ENCODE results near the gene C2orf49.

The C2orf49 gene

GRCh38 chr2:105362862-105363591 lies 25.7 kb downstream of the C2orf49 start:
- DNase-seq: no peak

- DNase-seq: no peak
Observed at GRCh38 chr2:105364436-105365139, 27.2 kb downstream of the C2orf49 start.

- no peak for DNase-seq
Observed at GRCh38 chr2:105365206-105365605, 27.9 kb downstream of the C2orf49 start.

GRCh38 chr2:105368759-105369408 lies 31.5 kb downstream of the C2orf49 start:
- no peak for DNase-seq

- peak; percentile 24 for DNase-seq
Observed at GRCh38 chr2:105369777-105370690, 32.7 kb downstream of the C2orf49 start.

GRCh38 chr2:105371156-105371555 lies 33.8 kb downstream of the C2orf49 start:
- no peak for DNase-seq

- DNase-seq: no peak
Observed at GRCh38 chr2:105371810-105372209, 34.5 kb downstream of the C2orf49 start.

- no peak for DNase-seq
Observed at GRCh38 chr2:105373344-105373781, 36.0 kb downstream of the C2orf49 start.

- no peak for DNase-seq
Observed at GRCh38 chr2:105373895-105374401, 36.6 kb downstream of the C2orf49 start.

- no peak for DNase-seq
Observed at GRCh38 chr2:105375001-105375561, 37.7 kb downstream of the C2orf49 start.

GRCh38 chr2:105376010-105376409 lies 38.7 kb downstream of the C2orf49 start:
- DNase-seq: no peak

GRCh38 chr2:105376789-105377240 lies 39.5 kb downstream of the C2orf49 start:
- no peak for DNase-seq

GRCh38 chr2:105377871-105378270 lies 40.5 kb downstream of the C2orf49 start:
- DNase-seq: no peak

GRCh38 chr2:105378276-105378840 lies 41.0 kb downstream of the C2orf49 start:
- DNase-seq: no peak

GRCh38 chr2:105378921-105379383 lies 41.6 kb downstream of the C2orf49 start:
- no peak for DNase-seq

GRCh38 chr2:105379741-105380186 lies 42.4 kb downstream of the C2orf49 start:
- no peak for DNase-seq

- no peak for DNase-seq
Observed at GRCh38 chr2:105380432-105381100, 43.2 kb downstream of the C2orf49 start.

- no peak for DNase-seq
Observed at GRCh38 chr2:105381101-105381668, 43.8 kb downstream of the C2orf49 start.

- DNase-seq: no peak
Observed at GRCh38 chr2:105382177-105382576, 44.8 kb downstream of the C2orf49 start.

GRCh38 chr2:105383432-105384166 lies 46.3 kb downstream of the C2orf49 start:
- DNase-seq: no peak

All from GOT3 (cell line).